Hepatocyte (in vitro differentiated cells): ENCODE results near the gene DNAI2. TPM values are rescaled to one million over a fixed set of nuclear protein-coding genes. Genes with fewer than 3 reads are reported as not detected.

ENCODE experiments used
- DNase-seq: peaks from one replicate; pipeline ENCODE4 v3.0.0-alpha.2; 2016; ENCODE audit warnings: low spot score
- H2AFZ ChIP-seq: fragments of 200-600 bp; sonication (generic); 2 replicates; pipeline ENCODE4 v1.6.0; 2016; ENCODE audit warnings: antibody characterized with exemption, mild to moderate bottlenecking
- H3K27ac ChIP-seq: fragments of 200-600 bp; sonication (generic); 2 replicates; pipeline ENCODE4 v1.5.1; 2016; ENCODE audit warnings: mild to moderate bottlenecking
- H3K27me3 ChIP-seq: fragments of 200-600 bp; sonication (generic); 2 replicates; pipeline ENCODE4 v1.6.1; 2016
- H3K36me3 ChIP-seq: fragments of 200-600 bp; sonication (generic); replicated peaks from 2 replicates; pipeline ENCODE4 v1.5.1; 2016; ENCODE audit warnings: low read depth; ENCODE audit not compliant: insufficient read depth
- H3K4me1 ChIP-seq: fragments of 200-600 bp; sonication (generic); 2 replicates; pipeline ENCODE4 v1.5.1; 2016; ENCODE audit warnings: mild to moderate bottlenecking, moderate library complexity; ENCODE audit not compliant: insufficient read depth
- H3K4me2 ChIP-seq: fragments of 200-600 bp; sonication (generic); 2 replicates; pipeline ENCODE4 v1.6.0; 2016
- H3K4me3 ChIP-seq: fragments of 200-600 bp; sonication (generic); 2 replicates; pipeline ENCODE4 v1.5.1; 2016; ENCODE audit warnings: mild to moderate bottlenecking
- H3K79me2 ChIP-seq: fragments of 200-600 bp; sonication (generic); 2 replicates; pipeline ENCODE4 v1.6.0; 2017; ENCODE audit warnings: mild to moderate bottlenecking
- H3K9me2 ChIP-seq: fragments of 200-600 bp; sonication (generic); replicated peaks from 2 replicates; pipeline ENCODE4 v1.6.0; 2017; ENCODE audit warnings: mild to moderate bottlenecking; ENCODE audit not compliant: insufficient read depth
- H3K9me3 ChIP-seq: fragments of 200-600 bp; sonication (generic); 2 replicates; pipeline ENCODE4 v1.5.1; 2016; ENCODE audit warnings: low read depth, mild to moderate bottlenecking
- H4K20me1 ChIP-seq: fragments of 200-600 bp; sonication (generic); 2 replicates; pipeline ENCODE4 v1.6.0; 2016; ENCODE audit warnings: mild to moderate bottlenecking; ENCODE audit not compliant: insufficient read depth, poor library complexity, severe bottlenecking
- CTCF ChIP-seq: fragments of 200-600 bp; sonication (generic); IDR thresholded peaks from 2 replicates; pipeline ENCODE4 v1.5.1; 2016; ENCODE audit warnings: antibody characterized with exemption, mild to moderate bottlenecking; ENCODE audit not compliant: poor library complexity
- EZH2 ChIP-seq: fragments of 200-600 bp; sonication (generic); IDR thresholded peaks from 2 replicates; pipeline ENCODE4 v1.6.1; 2016; ENCODE audit warnings: antibody characterized with exemption, mild to moderate bottlenecking, borderline replicate concordance
- EZH2phosphoT487 ChIP-seq: fragments of 200-600 bp; sonication (generic); IDR thresholded peaks from one replicate; pipeline ENCODE4 v1.6.1; 2018; ENCODE audit warnings: antibody characterized with exemption, mild to moderate bottlenecking, low read depth, moderate library complexity; ENCODE audit not compliant: unreplicated experiment, severe bottlenecking
- WGBS: methylation state at CpG from one replicate; pipeline ENCODE4 v1.1.6; 2016; ENCODE audit warnings: low lambda C conversion rate; ENCODE audit errors: missing lambda C conversion rate; 5-methylcytosine and 5-hydroxymethylcytosine counted together
- polyA plus RNA-seq: library from polyadenylated mRNA; unstranded; fragments of >200 nt; fragmentation: Nextera tagmentation; extraction: Ambion mirVana; gene quantifications from 2 replicates; pipeline ENCODE4 v1.2.1, GENCODE V29; 2016
- total RNA-seq: library from RNA; depleted of rRNA; stranded (reverse); fragments of >200 nt; gene quantifications from 2 replicates; pipeline ENCODE4 v1.2.3, GENCODE V29; 2014

The DNAI2 gene
- total and polyA plus RNA-seq, 2 experiments from 2014 or later: not detected

GRCh38 chr17:74332763-74333283, 58.8 kb downstream of the DNAI2 start:
- no peaks in the 10 kb centered on the region for H4K20me1 ChIP-seq
- H3K27ac ChIP-seq: no peak overlapping the region
- TF ChIP-seq EZH2: no peak
- no peaks in the 10 kb centered on the region for H3K9me3 ChIP-seq
- no peaks in the 10 kb centered on the region for H3K36me3 ChIP-seq
- H3K4me1 ChIP-seq: no peaks in the 10 kb centered on the region
- H3K4me3 ChIP-seq: no peak overlapping the region
- WGBS: 27% methylated on average over 11 of the region's 11 CpGs
- peaks cover 5% of the 10 kb centered on the region for H3K27me3 ChIP-seq
- H2AFZ ChIP-seq: no peak overlapping the region
- DNase-seq: peak; percentile 48
- no peaks in the 10 kb centered on the region for H3K79me2 ChIP-seq
- H3K4me2 ChIP-seq: no peak overlapping the region
- H3K9me2 ChIP-seq: no peaks in the 10 kb centered on the region

GRCh38 chr17:74334393-74335039, 60.5 kb downstream of the DNAI2 start:
- Histone ChIP-seq H4K20me1 (no peaks in the 10 kb centered on the region), H3K27ac (no peak overlapping the region), H3K4me3 (no peak overlapping the region), H3K4me2 (no peak overlapping the region), H3K36me3 (no peaks in the 10 kb centered on the region), H3K9me3 (no peaks in the 10 kb centered on the region), H3K4me1 (no peaks in the 10 kb centered on the region), H3K9me2 (no peaks in the 10 kb centered on the region), H2AFZ (no peak overlapping the region), H3K27me3 (peaks cover 3% of the 10 kb centered on the region), H3K79me2 (no peaks in the 10 kb centered on the region)
- TF ChIP-seq CTCF (no peak), EZH2phosphoT487 (no peak), EZH2 (no peak)
- no peak for DNase-seq
- WGBS: 80% methylated on average over 2 of the region's 2 CpGs

- WGBS: 74% methylated on average over 5 of the region's 5 CpGs
- no peak for TF ChIP-seq EZH2
- TF ChIP-seq EZH2phosphoT487: no peak
- no peak for TF ChIP-seq CTCF
These were observed 61.6 kb downstream of the DNAI2 start for GRCh38 chr17:74335529-74336062.

GRCh38 chr17:74336307-74336706, 62.3 kb downstream of the DNAI2 start:
- Histone ChIP-seq H3K4me3 (no peak overlapping the region), H3K27ac (no peak overlapping the region), H3K27me3 (no peaks in the 10 kb centered on the region), H3K36me3 (no peaks in the 10 kb centered on the region), H4K20me1 (no peaks in the 10 kb centered on the region), H3K9me3 (no peaks in the 10 kb centered on the region), H3K79me2 (no peaks in the 10 kb centered on the region), H3K4me2 (no peak overlapping the region), H3K9me2 (no peaks in the 10 kb centered on the region), H2AFZ (no peak overlapping the region), H3K4me1 (no peaks in the 10 kb centered on the region)
- no peak for TF ChIP-seq EZH2phosphoT487
- TF ChIP-seq EZH2: no peak
- TF ChIP-seq CTCF: no peak
- no peak for DNase-seq
- WGBS: 92% methylated on average over 7 of the region's 7 CpGs

More at GRCh38 chr17:74335529-74336062, 61.6 kb downstream of the DNAI2 start:
- Histone ChIP-seq H3K4me2 (no peak overlapping the region), H3K9me2 (no peaks in the 10 kb centered on the region), H4K20me1 (no peaks in the 10 kb centered on the region), H3K9me3 (no peaks in the 10 kb centered on the region), H3K4me1 (no peaks in the 10 kb centered on the region), H3K4me3 (no peak overlapping the region), H2AFZ (no peak overlapping the region), H3K36me3 (no peaks in the 10 kb centered on the region), H3K27ac (no peak overlapping the region), H3K27me3 (no peaks in the 10 kb centered on the region), H3K79me2 (no peaks in the 10 kb centered on the region)
- no peak for DNase-seq
